Central memory CD8-positive, alpha-beta T cell (primary cell): ENCODE data around the gene TMEM191B.
A peak's percentile ranks its signal among the peaks of the same experiment; 100 is the strongest.
"Not testable (repeated sequence)": the region's sequence is repeated elsewhere in the genome, so short reads cannot be mapped to it uniquely, and the experiment has no call there.

Source experiments
- ATAC-seq: fragments of 150-1000 bp; cut with Tn5 transposase; replicated peaks from 2 replicates; pipeline ENCODE4 v1.10.0; 2022; ENCODE audit warnings: mild to moderate bottlenecking, moderate FRiP score, moderate number of reproducible peaks; ENCODE audit not compliant: poor library complexity, severe bottlenecking; ENCODE audit errors: extremely low read depth
- DNase-seq, 2 donors: peaks; one replicate each; pipeline ENCODE4 v3.0.0; 2021; ENCODE audit warnings: low spot score in 2 of 2
- H3K27ac Mint-ChIP-seq: one replicate; pipeline ENCODE4 v1.8.0; 2022; ENCODE audit warnings: low read depth, mild to moderate bottlenecking, moderate library complexity, mixed read lengths
- H3K27me3 Mint-ChIP-seq: one replicate; pipeline ENCODE4 v1.8.0; 2022; ENCODE audit warnings: mixed read lengths
- H3K36me3 Mint-ChIP-seq: one replicate; pipeline ENCODE4 v1.8.0; 2022; ENCODE audit warnings: mild to moderate bottlenecking, moderate library complexity, mixed read lengths; ENCODE audit not compliant: insufficient read depth
- H3K4me1 Mint-ChIP-seq: one replicate; pipeline ENCODE4 v1.8.0; 2022; ENCODE audit warnings: mixed read lengths
- H3K4me3 Mint-ChIP-seq: one replicate; pipeline ENCODE4 v1.8.0; 2022; ENCODE audit warnings: mild to moderate bottlenecking, moderate library complexity, mixed read lengths
- H3K9me3 Mint-ChIP-seq: one replicate; pipeline ENCODE4 v1.8.0; 2022; ENCODE audit warnings: mixed read lengths

Gene TMEM191B

GRCh38 chr22:18527752-18528596, at the start of gene TMEM191B:
Gene TMEM191B (plus strand): TSS chr22:18527802. CDS start chr22:18527981, 179 bp downstream.
- Mint-ChIP-seq H3K27ac (peak within 1 kb of the TSS; percentile 84), H3K4me3 (peak within 1 kb of the TSS; percentile 83)
- ATAC-seq: peak; percentile 12
- H3K36me3 Mint-ChIP-seq, DNase-seq, H3K4me1 Mint-ChIP-seq, H3K9me3 Mint-ChIP-seq, H3K27me3 Mint-ChIP-seq: not testable (repeated sequence)

GRCh38 chr22:18496227-18496626, 31.4 kb upstream of the TMEM191B start:
- not testable (repeated sequence) for H3K9me3 Mint-ChIP-seq, ATAC-seq, H3K27ac Mint-ChIP-seq, H3K4me3 Mint-ChIP-seq, H3K27me3 Mint-ChIP-seq, DNase-seq, H3K4me1 Mint-ChIP-seq, H3K36me3 Mint-ChIP-seq

- H3K4me3 Mint-ChIP-seq, H3K9me3 Mint-ChIP-seq, H3K27ac Mint-ChIP-seq, H3K27me3 Mint-ChIP-seq, DNase-seq, H3K4me1 Mint-ChIP-seq, H3K36me3 Mint-ChIP-seq, ATAC-seq: not testable (repeated sequence)
Observed at GRCh38 chr22:18511327-18511726, 16.3 kb upstream of the TMEM191B start.

- H3K36me3 Mint-ChIP-seq, H3K4me1 Mint-ChIP-seq, H3K4me3 Mint-ChIP-seq, H3K9me3 Mint-ChIP-seq, DNase-seq, H3K27ac Mint-ChIP-seq, H3K27me3 Mint-ChIP-seq, ATAC-seq: not testable (repeated sequence)
Observed at GRCh38 chr22:18512378-18512777, 15.2 kb upstream of the TMEM191B start.

DNA sequence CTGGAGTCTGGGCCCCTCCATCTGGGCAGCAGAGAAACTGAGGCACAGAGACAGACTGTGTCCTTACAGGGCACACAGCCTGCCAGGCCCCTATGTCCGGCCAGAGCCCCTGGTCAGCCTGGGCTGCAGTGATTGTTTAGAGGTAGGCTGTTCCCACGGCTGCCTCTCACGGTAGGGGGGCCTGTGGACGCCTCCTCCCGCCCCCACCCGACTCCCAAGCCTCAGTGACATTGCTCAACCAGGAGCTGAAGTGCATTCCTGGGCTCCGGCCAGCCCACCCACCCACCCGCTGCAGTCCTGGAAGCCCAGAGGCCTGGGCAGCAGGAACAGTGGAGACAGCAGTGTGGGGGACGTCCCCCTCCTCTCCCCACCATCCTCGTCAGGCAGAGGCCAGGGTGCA, 14.1 kb upstream of the TMEM191B start:
- H3K27ac Mint-ChIP-seq, H3K36me3 Mint-ChIP-seq, H3K27me3 Mint-ChIP-seq, DNase-seq, H3K4me3 Mint-ChIP-seq, H3K9me3 Mint-ChIP-seq, ATAC-seq, H3K4me1 Mint-ChIP-seq: not testable (repeated sequence)

DNA sequence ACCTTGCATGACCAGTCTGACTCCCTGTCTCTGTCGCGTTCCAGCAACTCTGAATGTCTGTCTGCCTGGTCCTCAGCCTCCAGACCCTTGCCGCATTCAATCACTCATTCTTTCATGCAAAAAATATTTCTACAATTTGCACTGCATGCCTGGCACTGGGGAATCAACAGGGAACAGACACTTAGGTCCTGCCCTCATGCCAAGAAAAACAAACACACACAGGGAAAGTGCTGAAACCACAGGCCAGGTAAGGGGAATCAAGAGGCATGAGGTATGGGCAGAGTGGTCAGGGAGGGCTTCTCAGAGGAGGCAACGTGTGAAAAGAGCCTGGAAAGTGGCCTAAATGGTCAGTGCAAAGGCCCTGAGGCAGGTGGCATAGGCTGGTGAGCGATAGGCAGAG, 9.5 kb upstream of the TMEM191B start, which contains the start of gene GGTLC3:
Gene GGTLC3, minus strand, starts transcription at position 101 of the 400 bp plus-strand sequence. CDS start 264 bp downstream, outside the sequence.
- ATAC-seq, H3K4me3 Mint-ChIP-seq: not testable (repeated sequence)

DNA sequence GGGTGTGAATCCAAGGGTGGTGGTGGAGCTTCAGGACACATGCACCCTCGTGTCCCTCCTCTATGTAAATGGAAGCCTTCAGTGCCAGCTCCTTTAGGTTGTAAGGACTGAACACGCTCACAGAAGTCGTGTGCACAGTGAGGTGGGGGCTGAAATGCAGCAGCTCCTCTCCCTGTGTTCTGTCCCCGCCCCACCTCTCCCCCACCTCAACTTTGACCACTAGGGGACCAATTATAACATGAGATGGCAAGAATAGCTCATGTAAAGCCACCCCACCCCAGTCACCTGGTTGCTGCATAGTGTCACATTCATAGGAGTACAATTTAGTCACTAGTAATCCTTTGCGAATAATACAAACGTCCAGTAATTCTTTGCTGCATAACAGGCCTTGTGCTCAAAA, 4.8 kb upstream of the TMEM191B start:
- not testable (repeated sequence) for ATAC-seq, H3K9me3 Mint-ChIP-seq, DNase-seq, H3K4me1 Mint-ChIP-seq, H3K27me3 Mint-ChIP-seq, H3K27ac Mint-ChIP-seq, H3K36me3 Mint-ChIP-seq, H3K4me3 Mint-ChIP-seq

More for the DNA sequence above, 9.5 kb upstream of the TMEM191B start, which contains the start of gene GGTLC3:
- not testable (repeated sequence) for DNase-seq, H3K9me3 Mint-ChIP-seq, H3K27me3 Mint-ChIP-seq, H3K4me1 Mint-ChIP-seq, H3K27ac Mint-ChIP-seq, H3K36me3 Mint-ChIP-seq

GRCh38 chr22:18523328-18523727, 4.3 kb upstream of the TMEM191B start:
- H3K4me1 Mint-ChIP-seq, ATAC-seq, DNase-seq, H3K36me3 Mint-ChIP-seq, H3K9me3 Mint-ChIP-seq, H3K4me3 Mint-ChIP-seq, H3K27me3 Mint-ChIP-seq, H3K27ac Mint-ChIP-seq: not testable (repeated sequence)

DNA sequence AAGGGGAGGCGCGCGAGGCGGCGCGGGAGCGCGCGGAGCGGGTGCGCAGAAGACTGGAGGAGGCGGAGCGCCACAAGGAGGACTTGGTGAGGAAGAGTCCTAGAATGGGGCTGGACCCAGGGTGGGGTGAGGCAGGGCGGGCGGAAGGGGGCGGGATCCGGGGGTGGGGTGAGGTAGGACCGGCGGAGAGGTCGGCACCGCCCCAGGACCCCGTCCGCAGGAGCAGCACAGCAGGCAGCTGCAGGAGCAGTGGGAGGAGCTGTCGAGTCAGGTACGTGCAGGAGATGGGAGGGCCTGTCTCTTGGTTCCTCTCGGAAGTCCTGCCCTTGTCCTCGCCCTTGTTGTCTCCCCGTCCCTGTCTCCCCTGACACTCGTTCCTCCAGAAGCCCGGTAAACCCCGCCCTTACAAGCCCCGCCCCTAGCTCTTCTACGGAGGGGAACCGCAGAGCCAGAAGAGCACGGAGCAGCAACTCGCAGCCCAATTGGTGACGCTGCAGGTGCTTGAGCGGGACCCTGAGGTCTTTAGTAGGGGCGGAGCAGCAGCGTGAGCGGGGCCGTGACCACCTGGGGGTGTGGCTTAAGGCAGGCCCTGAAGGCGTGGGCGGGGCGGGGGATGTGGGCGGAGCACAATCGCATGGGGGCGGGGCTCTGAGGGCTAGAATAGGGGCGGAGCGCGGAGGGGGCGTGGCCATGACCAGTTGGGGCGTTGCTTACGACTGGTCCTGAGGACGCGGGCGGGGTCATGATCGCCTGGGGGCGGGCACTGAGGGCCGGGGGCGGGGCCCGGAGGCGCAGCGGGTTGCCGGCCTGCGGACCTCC, 1.2 kb downstream of the TMEM191B start:
- peak; percentile 84 for ATAC-seq
- H3K36me3 Mint-ChIP-seq, H3K27me3 Mint-ChIP-seq, H3K4me1 Mint-ChIP-seq, H3K9me3 Mint-ChIP-seq: not testable (repeated sequence)
- H3K27ac Mint-ChIP-seq: peak overlapping the region; percentile 84
- DNase-seq: peak; percentile 61 to 98
- peak overlapping the region; percentile 83 for H3K4me3 Mint-ChIP-seq

DNA sequence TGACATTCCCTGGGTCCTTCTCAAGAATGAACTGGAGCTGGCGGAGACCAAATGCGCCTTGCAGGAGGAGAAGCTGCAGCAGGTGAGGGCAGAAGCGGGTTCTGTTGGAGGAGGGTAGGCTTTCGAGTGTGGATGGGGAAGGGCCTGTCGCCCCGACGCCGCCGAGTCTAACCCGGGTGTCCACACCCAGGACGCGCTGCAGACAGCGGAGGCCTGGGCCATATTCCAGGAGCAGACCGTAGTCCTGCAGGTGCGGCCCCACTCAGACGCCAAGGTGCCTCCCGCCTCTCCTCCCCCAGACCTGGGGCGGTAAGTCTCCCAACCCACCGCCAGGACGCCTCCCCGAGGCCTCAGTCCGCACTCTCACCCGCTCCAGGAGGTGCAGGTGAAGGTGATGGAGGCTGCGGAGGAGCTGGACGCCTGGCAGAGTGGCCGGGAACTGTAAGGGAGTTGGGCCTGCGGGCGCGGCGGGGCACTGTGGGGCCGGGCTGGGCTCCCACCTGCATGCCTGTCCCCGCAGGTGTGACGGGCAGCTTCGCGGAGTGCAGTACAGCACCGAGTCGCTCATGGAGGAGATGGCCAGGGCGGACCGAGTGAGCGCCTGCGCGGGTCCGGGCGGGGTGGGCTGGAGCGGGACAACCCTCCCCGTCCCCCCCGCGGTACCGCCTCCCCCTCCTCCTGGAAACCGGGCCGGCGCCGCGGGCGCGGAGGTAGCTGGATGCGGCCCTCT, 2.0 kb downstream of the TMEM191B start:
- not testable (repeated sequence) for H3K4me1 Mint-ChIP-seq, DNase-seq, H3K36me3 Mint-ChIP-seq, H3K27ac Mint-ChIP-seq, H3K9me3 Mint-ChIP-seq, H3K27me3 Mint-ChIP-seq
- H3K4me3 Mint-ChIP-seq: peak overlapping the region; percentile 83
- peak; percentile 6 for ATAC-seq

- H3K9me3 Mint-ChIP-seq, H3K27me3 Mint-ChIP-seq, ATAC-seq, H3K27ac Mint-ChIP-seq, H3K4me1 Mint-ChIP-seq, H3K4me3 Mint-ChIP-seq, DNase-seq, H3K36me3 Mint-ChIP-seq: not testable (repeated sequence)
Observed at GRCh38 chr22:18533633-18534032, 6.0 kb downstream of the TMEM191B start.

DNA sequence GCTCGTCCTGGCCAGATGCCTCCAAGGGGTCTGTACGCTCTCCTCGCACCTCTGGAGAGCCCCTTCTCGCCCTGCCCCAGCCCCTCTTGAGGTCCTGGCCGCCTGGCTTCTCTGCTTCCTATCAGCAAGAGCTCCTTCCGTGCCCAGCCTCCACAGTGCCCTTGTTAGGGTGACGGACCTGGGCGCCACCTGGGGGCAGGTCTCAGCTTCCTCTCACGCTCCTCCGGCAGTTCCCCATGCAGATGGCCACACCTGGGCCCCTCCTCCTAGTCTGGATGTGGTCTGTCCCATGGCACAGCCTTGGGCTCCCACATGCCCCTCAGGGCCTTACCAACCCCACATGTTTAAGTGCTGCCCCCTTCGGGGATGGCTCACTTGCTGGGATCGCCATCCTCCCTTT, 6.7 kb downstream of the TMEM191B start:
- DNase-seq, H3K27ac Mint-ChIP-seq, H3K4me3 Mint-ChIP-seq, H3K4me1 Mint-ChIP-seq, H3K9me3 Mint-ChIP-seq, ATAC-seq, H3K27me3 Mint-ChIP-seq, H3K36me3 Mint-ChIP-seq: not testable (repeated sequence)
